ENCODE data around the gene TDRD10. TPM values are rescaled to one million over a fixed set of nuclear protein-coding genes. Genes with fewer than 3 reads are reported as not detected.
A peak's percentile ranks its signal among the peaks of the same experiment; 100 is the strongest.

Gene TDRD10
- polyA plus RNA-seq, 2 of the 4 experiments (the other 2 are of a cell fraction), result 0.04 TPM; not detected in 1

DNA sequence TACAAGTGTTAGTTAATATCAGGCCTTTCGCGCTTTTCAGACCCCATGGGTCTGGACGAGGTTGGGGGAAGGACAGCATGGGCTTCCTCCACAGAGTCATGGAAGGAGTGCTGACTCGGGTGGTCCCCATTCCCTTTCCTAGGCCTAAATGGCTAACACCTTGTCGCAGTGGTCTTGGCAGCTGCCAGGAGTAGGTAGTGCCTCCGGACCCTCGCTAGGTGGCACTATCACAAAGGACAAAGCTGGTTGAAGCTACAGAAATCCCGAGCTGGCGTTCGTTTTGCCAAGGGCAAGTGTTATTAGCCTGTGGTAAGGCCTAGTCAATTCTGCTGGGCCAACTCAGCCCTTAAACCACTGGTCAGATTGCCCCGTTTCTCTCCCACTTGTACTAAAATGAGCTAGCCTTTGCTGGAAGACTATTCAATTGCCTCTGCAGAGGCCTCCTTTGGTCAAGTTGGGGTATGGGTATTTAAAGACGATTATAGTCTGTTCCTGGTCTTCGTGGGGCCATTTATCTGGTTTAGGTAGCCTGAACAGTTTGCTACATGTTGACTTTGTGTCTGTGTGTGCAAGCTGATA, 57.5 kb downstream of the TDRD10 start:
- Histone ChIP-seq H3K9me3 (no peaks in the 10 kb centered on the region), H3K4me3 (peak overlapping the region; percentile 85), H3K4me2 (peak overlapping the region; percentile 85), H3K27ac (peak overlapping the region; percentile 93 to 96), H3K4me1 (peaks cover 16% of the 10 kb centered on the region)
- peak; percentile 73 to 94 for DNase-seq (ENCODE audit: low read depth in 1 of 2, low spot score in 1 of 2)
- ChIA-PET POLR2A (interaction anchor here (0.7 to 1.1 kb wide), 5 partner anchors 8 to 377 kb away, joined by 3 to 5 read pairs (median 4); partner anchors contain the start of genes CHRNB2 and PMVK), CTCF (interaction anchor here (0.6 to 3.9 kb wide), 58 partner anchors 9 to 525 kb away, joined by 3 to 26 read pairs (median 4); partner anchors contain the start of genes CHRNB2, PBXIP1, PMVK and PYGO2)
- ATAC-seq, result peak; percentile 82 to 88
- 14% methylated on average over 13 of the region's 13 CpGs for WGBS (ENCODE audit: missing lambda C conversion rate)
- TF ChIP-seq KDM5A (IDR thresholded peaks at IDR 0.05), result peak; percentile 67; the same call in 1 of the 2 replicates
- TF ChIP-seq, protein P1, sequence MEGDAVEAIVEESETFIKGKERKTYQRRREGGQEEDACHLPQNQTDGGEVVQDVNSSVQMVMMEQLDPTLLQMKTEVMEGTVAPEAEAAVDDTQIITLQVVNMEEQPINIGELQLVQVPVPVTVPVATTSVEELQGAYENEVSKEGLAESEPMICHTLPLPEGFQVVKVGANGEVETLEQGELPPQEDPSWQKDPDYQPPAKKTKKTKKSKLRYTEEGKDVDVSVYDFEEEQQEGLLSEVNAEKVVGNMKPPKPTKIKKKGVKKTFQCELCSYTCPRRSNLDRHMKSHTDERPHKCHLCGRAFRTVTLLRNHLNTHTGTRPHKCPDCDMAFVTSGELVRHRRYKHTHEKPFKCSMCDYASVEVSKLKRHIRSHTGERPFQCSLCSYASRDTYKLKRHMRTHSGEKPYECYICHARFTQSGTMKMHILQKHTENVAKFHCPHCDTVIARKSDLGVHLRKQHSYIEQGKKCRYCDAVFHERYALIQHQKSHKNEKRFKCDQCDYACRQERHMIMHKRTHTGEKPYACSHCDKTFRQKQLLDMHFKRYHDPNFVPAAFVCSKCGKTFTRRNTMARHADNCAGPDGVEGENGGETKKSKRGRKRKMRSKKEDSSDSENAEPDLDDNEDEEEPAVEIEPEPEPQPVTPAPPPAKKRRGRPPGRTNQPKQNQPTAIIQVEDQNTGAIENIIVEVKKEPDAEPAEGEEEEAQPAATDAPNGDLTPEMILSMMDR (IDR thresholded peaks at IDR 0.05), result peak; percentile 94
- TF ChIP-seq MAFK (IDR thresholded peaks at IDR 0.05; ENCODE audit: partially characterized antibody), result peak; percentile 28
- no peak for TF ChIP-seq ESRRA (IDR thresholded peaks at IDR 0.05; ENCODE audit: borderline replicate concordance, low read length)
- peak; percentile 18; the same call in 1 of the 2 replicates for TF ChIP-seq CHD4 (IDR thresholded peaks at IDR 0.05; ENCODE audit: borderline replicate concordance)
- TF ChIP-seq RAD21 (conservative IDR thresholded peaks at IDR 0.05 in 1 of 2, IDR thresholded peaks at IDR 0.05 in 1 of 2), result peak; percentile 89 to 91
- TF ChIP-seq JUN (IDR thresholded peaks at IDR 0.05), result no peak
- TF ChIP-seq KDM1A (IDR thresholded peaks at IDR 0.05; ENCODE audit: low read depth), result no peak
- no peak for TF ChIP-seq EP300 (IDR thresholded peaks at IDR 0.05)
- TF ChIP-seq SMC3 (IDR thresholded peaks at IDR 0.05), result peak; percentile 70
- FAIRE-seq, result peak; percentile 81

DNA sequence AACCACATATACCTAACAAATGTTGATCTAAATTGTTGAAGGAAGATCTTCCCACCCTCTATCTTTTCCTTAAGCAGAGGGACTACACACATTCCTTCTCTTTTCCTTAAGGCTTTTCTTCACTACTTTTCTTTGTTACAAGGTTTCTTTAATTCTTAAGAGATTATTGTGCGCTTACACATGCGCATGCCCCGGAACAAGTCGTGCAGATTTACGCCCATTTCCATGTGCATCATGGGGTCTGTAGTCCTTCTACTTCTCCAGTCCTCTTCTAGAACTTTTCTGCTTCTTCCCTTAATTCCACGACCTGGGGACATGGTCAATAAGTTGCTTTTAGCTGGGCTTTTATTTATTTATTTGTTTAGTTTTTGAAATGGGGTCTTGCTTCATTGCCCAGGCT, 63.9 kb downstream of the TDRD10 start:
- DNase-seq (ENCODE audit: low read depth in 1 of 2, low spot score in 1 of 2) (no peak), FAIRE-seq (no peak), ATAC-seq (no peak)
- Histone ChIP-seq H3K9me3 (no peaks in the 10 kb centered on the region), H3K4me3 (no peak overlapping the region), H3K4me1 (0 out of 3 replicates have a peak, but pooled peaks cover 4% of the 10 kb centered on the region), H3K27ac (no peak overlapping the region), H3K4me2 (no peak overlapping the region)
- WGBS (ENCODE audit: missing lambda C conversion rate), result 68% methylated on average over 6 of the region's 6 CpGs
- ChIA-PET POLR2A (no interaction called here), CTCF (interaction anchor here (0.9 to 2.1 kb wide), 2 partner anchors 19 to 31 kb away, joined by 3 to 6 read pairs; no protein-coding TSS in a partner anchor)
- no peak for TF ChIP-seq RARB (CRISPR knock-in tag; IDR thresholded peaks at IDR 0.05)
- TF ChIP-seq HEYL (CRISPR knock-in tag; IDR thresholded peaks at IDR 0.05), result no peak
- TF ChIP-seq EP300 (IDR thresholded peaks at IDR 0.05), result no peak
- TF ChIP-seq RFX5 (IDR thresholded peaks at IDR 0.05), result no peak

DNA sequence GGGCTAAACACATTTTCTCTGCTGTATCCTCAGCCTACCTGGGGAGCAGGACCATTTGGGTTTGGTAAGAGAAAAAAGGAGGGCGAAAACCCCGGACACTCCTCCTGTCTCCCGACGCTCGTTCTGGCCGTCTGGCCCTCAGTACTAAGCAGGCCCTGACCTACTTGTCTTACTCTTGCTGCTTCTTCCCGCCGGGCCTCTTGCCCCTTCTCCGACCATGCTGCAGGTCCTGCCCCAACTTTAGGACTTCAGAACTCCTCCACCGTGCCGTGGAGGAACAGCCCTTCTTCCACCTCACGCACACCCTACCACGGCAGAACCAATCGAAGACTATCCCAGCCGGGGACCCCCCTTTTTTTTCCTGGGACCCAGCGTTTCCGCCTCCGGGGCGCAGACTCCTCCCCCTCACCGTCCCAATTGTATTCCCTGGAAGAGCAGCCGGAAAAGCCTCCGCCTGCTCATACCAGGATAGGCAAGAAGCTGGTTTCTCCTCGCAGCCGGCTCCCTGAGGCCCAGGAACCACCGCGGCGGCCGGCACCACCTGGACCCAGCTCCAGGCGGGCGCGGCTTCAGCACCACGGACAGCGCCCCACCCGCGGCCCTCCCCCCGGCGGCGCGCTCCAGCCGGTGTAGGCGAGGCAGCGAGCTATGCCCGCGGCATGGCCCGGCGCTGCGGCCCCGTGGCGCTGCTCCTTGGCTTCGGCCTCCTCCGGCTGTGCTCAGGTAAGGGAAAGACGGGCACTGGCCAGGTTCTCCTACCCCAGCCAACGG, 65.6 kb downstream of the TDRD10 start, which contains the start of gene CHRNB2:
Gene CHRNB2, plus strand, starts transcription at position 393 of the 771 bp plus-strand sequence. Its CDS starts 267 bp downstream, at position 660.
- Histone ChIP-seq H3K27ac (no peak within 1 kb of the TSS), H3K4me1 (0 out of 3 replicates have a peak, but pooled peaks cover 4% of the 10 kb centered on the region), H3K9me3 (no peaks in the 10 kb centered on the region), H3K4me3 (peak within 1 kb of the TSS; percentile 37), H3K4me2 (peak within 1 kb of the TSS; percentile 87)
- FAIRE-seq (no peak), DNase-seq (ENCODE audit: low read depth in 1 of 2, low spot score in 1 of 2) (peak; percentile 22 to 69), ATAC-seq (peak; percentile 80 to 92)
- ChIA-PET CTCF (interaction anchor here (0.7 to 2.6 kb wide), 8 partner anchors 8 to 311 kb away, joined by 3 to 15 read pairs (median 4); no protein-coding TSS in a partner anchor), POLR2A (interaction anchor here (0.5 to 1.4 kb wide), 4 partner anchors 8 to 41 kb away, joined by 3 to 6 read pairs (median 6); partner anchors contain the start of gene ADAR)
- WGBS (ENCODE audit: missing lambda C conversion rate), result 3% methylated on average over 34 of the region's 53 CpGs
- TF ChIP-seq HOXA7 (CRISPR knock-in tag; IDR thresholded peaks at IDR 0.05) (no peak), FOSL2 (IDR thresholded peaks at IDR 0.05) (no peak), FOSL2 (CRISPR knock-in tag; IDR thresholded peaks at IDR 0.05) (0 out of 2 replicates have a peak, but pooled peaks have one; percentile 17), CEBPB (IDR thresholded peaks at IDR 0.05) (no peak), KDM5A (IDR thresholded peaks at IDR 0.05) (no peak), HEYL (CRISPR knock-in tag; IDR thresholded peaks at IDR 0.05) (no peak), KDM1A (IDR thresholded peaks at IDR 0.05; ENCODE audit: low read depth) (no peak), ESRRA (IDR thresholded peaks at IDR 0.05; ENCODE audit: borderline replicate concordance, low read length) (no peak), MYC (IDR thresholded peaks at IDR 0.05; ENCODE audit: borderline replicate concordance, low read length) (no peak), SMC3 (IDR thresholded peaks at IDR 0.05) (no peak), EP300 (IDR thresholded peaks at IDR 0.05) (no peak), FOXS1 (CRISPR knock-in tag; IDR thresholded peaks at IDR 0.05) (0 out of 2 replicates have a peak, but pooled peaks have one; percentile 39), HOXB13 (CRISPR knock-in tag; IDR thresholded peaks at IDR 0.05; ENCODE audit: low read depth) (peak; percentile 75; the same call in 1 of the 2 replicates)
- TF ChIP-seq, protein P2, sequence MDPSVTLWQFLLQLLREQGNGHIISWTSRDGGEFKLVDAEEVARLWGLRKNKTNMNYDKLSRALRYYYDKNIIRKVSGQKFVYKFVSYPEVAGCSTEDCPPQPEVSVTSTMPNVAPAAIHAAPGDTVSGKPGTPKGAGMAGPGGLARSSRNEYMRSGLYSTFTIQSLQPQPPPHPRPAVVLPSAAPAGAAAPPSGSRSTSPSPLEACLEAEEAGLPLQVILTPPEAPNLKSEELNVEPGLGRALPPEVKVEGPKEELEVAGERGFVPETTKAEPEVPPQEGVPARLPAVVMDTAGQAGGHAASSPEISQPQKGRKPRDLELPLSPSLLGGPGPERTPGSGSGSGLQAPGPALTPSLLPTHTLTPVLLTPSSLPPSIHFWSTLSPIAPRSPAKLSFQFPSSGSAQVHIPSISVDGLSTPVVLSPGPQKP (IDR thresholded peaks at IDR 0.05; ENCODE audit: low read depth, low read length), result no peak
- TF ChIP-seq, protein P3, sequence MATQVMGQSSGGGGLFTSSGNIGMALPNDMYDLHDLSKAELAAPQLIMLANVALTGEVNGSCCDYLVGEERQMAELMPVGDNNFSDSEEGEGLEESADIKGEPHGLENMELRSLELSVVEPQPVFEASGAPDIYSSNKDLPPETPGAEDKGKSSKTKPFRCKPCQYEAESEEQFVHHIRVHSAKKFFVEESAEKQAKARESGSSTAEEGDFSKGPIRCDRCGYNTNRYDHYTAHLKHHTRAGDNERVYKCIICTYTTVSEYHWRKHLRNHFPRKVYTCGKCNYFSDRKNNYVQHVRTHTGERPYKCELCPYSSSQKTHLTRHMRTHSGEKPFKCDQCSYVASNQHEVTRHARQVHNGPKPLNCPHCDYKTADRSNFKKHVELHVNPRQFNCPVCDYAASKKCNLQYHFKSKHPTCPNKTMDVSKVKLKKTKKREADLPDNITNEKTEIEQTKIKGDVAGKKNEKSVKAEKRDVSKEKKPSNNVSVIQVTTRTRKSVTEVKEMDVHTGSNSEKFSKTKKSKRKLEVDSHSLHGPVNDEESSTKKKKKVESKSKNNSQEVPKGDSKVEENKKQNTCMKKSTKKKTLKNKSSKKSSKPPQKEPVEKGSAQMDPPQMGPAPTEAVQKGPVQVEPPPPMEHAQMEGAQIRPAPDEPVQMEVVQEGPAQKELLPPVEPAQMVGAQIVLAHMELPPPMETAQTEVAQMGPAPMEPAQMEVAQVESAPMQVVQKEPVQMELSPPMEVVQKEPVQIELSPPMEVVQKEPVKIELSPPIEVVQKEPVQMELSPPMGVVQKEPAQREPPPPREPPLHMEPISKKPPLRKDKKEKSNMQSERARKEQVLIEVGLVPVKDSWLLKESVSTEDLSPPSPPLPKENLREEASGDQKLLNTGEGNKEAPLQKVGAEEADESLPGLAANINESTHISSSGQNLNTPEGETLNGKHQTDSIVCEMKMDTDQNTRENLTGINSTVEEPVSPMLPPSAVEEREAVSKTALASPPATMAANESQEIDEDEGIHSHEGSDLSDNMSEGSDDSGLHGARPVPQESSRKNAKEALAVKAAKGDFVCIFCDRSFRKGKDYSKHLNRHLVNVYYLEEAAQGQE (IDR thresholded peaks at IDR 0.05), result peak; percentile 99
- TF ChIP-seq, protein P4, sequence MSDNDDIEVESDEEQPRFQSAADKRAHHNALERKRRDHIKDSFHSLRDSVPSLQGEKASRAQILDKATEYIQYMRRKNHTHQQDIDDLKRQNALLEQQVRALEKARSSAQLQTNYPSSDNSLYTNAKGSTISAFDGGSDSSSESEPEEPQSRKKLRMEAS (IDR thresholded peaks at IDR 0.05), result peak; percentile 22; the same call in 1 of the 2 replicates

Data from A549 (cell line).